MM.1S (cell line): Measurements from ENCODE around the gene PARVB.

Experiments used
- DNase-seq: peaks from one replicate; pipeline ENCODE4 v3.0.0-alpha.2; 2015
- H2AFZ ChIP-seq: fragments of 300-600 bp; sonication (generic); 2 replicates; pipeline ENCODE4 v1.6.0; 2016; ENCODE audit warnings: antibody characterized with exemption, low read length
- H3F3A ChIP-seq: fragments of 300-600 bp; sonication (generic); 2 replicates; pipeline ENCODE4 v1.6.1; 2016; ENCODE audit warnings: mild to moderate bottlenecking, antibody characterized with exemption, low read length, moderate library complexity, mixed read lengths; ENCODE audit not compliant: insufficient read depth
- H3K27ac ChIP-seq: fragments of 300-600 bp; sonication (generic); 2 replicates; pipeline ENCODE4 v1.5.1; 2016; ENCODE audit warnings: mild to moderate bottlenecking, low read length
- H3K27me3 ChIP-seq: fragments of 300-600 bp; sonication (generic); replicated peaks from 2 replicates; pipeline ENCODE4 v1.6.0; 2016; ENCODE audit warnings: low read length; ENCODE audit not compliant: insufficient read depth
- H3K36me3 ChIP-seq: fragments of 300-600 bp; sonication (generic); replicated peaks from 2 replicates; pipeline ENCODE4 v1.6.1; 2016; ENCODE audit warnings: mild to moderate bottlenecking, low read length, mixed read lengths; ENCODE audit not compliant: insufficient read depth
- H3K4me1 ChIP-seq: fragments of 300-600 bp; sonication (generic); 2 replicates; pipeline ENCODE4 v1.6.1; 2016; ENCODE audit warnings: low read length, mixed read lengths
- H3K4me2 ChIP-seq: fragments of 300-600 bp; sonication (generic); 2 replicates; pipeline ENCODE4 v1.6.0; 2016; ENCODE audit warnings: low read depth, low read length
- H3K4me3 ChIP-seq: fragments of 300-600 bp; sonication (generic); 2 replicates; pipeline ENCODE4 v1.5.1; 2016; ENCODE audit warnings: low read length, mixed read lengths
- H3K79me2 ChIP-seq: fragments of 300-600 bp; sonication (generic); 2 replicates; pipeline ENCODE4 v1.6.1; 2016; ENCODE audit warnings: mixed run types, low read length, mixed read lengths
- H3K9ac ChIP-seq: fragments of 300-600 bp; sonication (generic); 2 replicates; pipeline ENCODE4 v1.6.1; 2016; ENCODE audit warnings: low read length, mixed read lengths
- H3K9me2 ChIP-seq: fragments of 300-600 bp; sonication (generic); replicated peaks from 2 replicates; pipeline ENCODE4 v1.6.1; 2016; ENCODE audit warnings: mild to moderate bottlenecking, low read length, mixed read lengths; ENCODE audit not compliant: insufficient read depth
- H3K9me3 ChIP-seq: fragments of 300-600 bp; sonication (generic); replicated peaks from 2 replicates; pipeline ENCODE4 v1.6.1; 2016; ENCODE audit warnings: mild to moderate bottlenecking, low read length, mixed read lengths; ENCODE audit not compliant: insufficient read depth
- H4K20me1 ChIP-seq: fragments of 300-600 bp; sonication (generic); 2 replicates; pipeline ENCODE4 v1.6.1; 2016; ENCODE audit warnings: mild to moderate bottlenecking, low read length, moderate library complexity, mixed read lengths; ENCODE audit not compliant: insufficient read depth
- EZH2 ChIP-seq: fragments of 300-600 bp; sonication (generic); optimal IDR thresholded peaks from 2 replicates; pipeline ENCODE3; 2017; ENCODE audit warnings: low read depth, mild to moderate bottlenecking, antibody characterized with exemption, low read length, mixed read lengths
- EZH2phosphoT487 ChIP-seq: fragments of 300-600 bp; sonication (generic); IDR thresholded peaks from 2 replicates; pipeline ENCODE4 v1.6.1; 2018; ENCODE audit warnings: antibody characterized with exemption, low read length
- TF ChIP-seq, protein P1 (sequence below): fragments of 300-600 bp; sonication (generic); IDR thresholded peaks from 2 replicates; pipeline ENCODE4 v1.5.1; 2016; ENCODE audit warnings: antibody characterized with exemption, low read length, mixed read lengths

The PARVB gene

DNA sequence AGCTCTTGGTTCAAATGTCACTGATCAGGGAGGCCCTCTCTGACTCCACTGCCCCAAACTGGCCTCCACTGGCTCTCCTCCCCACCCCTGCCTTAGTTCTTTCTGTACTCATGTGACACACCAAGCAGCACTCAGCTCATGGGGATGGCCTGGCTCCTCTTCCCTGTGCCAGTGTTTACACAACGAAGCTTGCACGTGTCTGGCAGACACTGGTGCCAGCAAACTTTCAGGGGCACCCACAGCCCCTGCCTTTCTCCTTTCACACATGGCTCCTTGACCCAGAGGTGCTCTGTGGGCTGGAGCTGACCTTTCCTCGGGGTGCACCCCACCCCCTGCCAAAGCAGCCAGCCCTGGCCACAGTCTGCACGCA lies 119.0 kb downstream of the PARVB start:
- H3K9me3 ChIP-seq = no peaks in the 10 kb centered on the region
- no peaks in the 10 kb centered on the region for H3K79me2 ChIP-seq
- no peak overlapping the region for H3K4me2 ChIP-seq
- no peak overlapping the region for H3K27ac ChIP-seq
- no peak for DNase-seq
- H3K27me3 ChIP-seq = no peaks in the 10 kb centered on the region
- no peak overlapping the region for H3K4me3 ChIP-seq
- no peaks in the 10 kb centered on the region for H3K36me3 ChIP-seq
- no peaks in the 10 kb centered on the region for H4K20me1 ChIP-seq
- H3K9me2 ChIP-seq = no peaks in the 10 kb centered on the region
- no peak overlapping the region for H3K9ac ChIP-seq
- H2AFZ ChIP-seq = no peak overlapping the region
- no peaks in the 10 kb centered on the region for H3F3A ChIP-seq
- TF ChIP-seq, protein P1, sequence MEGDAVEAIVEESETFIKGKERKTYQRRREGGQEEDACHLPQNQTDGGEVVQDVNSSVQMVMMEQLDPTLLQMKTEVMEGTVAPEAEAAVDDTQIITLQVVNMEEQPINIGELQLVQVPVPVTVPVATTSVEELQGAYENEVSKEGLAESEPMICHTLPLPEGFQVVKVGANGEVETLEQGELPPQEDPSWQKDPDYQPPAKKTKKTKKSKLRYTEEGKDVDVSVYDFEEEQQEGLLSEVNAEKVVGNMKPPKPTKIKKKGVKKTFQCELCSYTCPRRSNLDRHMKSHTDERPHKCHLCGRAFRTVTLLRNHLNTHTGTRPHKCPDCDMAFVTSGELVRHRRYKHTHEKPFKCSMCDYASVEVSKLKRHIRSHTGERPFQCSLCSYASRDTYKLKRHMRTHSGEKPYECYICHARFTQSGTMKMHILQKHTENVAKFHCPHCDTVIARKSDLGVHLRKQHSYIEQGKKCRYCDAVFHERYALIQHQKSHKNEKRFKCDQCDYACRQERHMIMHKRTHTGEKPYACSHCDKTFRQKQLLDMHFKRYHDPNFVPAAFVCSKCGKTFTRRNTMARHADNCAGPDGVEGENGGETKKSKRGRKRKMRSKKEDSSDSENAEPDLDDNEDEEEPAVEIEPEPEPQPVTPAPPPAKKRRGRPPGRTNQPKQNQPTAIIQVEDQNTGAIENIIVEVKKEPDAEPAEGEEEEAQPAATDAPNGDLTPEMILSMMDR = no peak
- TF ChIP-seq EZH2phosphoT487 = no peak
- TF ChIP-seq EZH2 = no peak
- H3K4me1 ChIP-seq = no peaks in the 10 kb centered on the region

GRCh38 chr22:44143579-44143978 lies 119.5 kb downstream of the PARVB start:
- no peak for TF ChIP-seq EZH2phosphoT487
- TF ChIP-seq, protein P1 = no peak
- TF ChIP-seq EZH2 = no peak
- no peaks in the 10 kb centered on the region for H3K4me1 ChIP-seq
- DNase-seq = no peak

DNA sequence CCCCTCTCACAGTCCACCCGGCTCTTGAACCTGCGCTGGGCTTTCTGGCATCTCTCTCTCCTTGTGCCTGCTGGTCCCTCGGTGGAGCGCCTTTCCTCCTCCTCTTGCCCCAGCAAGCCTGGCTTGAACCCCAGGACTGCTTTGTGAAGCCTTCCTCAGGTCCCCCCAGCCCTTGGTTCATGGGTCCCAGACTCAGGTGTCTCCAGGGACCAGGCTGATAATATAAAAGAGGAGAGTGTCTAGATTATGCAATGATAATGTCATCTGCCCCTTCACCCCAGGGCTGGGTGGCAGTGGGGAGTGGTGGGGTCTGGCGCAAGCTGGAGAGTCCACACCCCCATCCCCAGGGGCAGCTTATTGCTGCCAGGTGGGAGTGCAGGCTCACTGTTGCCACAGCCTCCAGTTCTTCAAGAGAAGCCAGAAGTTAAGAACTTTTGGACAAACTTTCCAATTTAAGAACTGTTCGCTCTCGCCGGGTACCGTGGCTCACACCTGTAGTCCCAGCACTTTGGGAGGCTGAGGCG lies 120.0 kb downstream of the PARVB start:
- Histone ChIP-seq H3K4me3 (no peak overlapping the region), H3K27ac (no peak overlapping the region), H2AFZ (no peak overlapping the region), H3K79me2 (no peaks in the 10 kb centered on the region), H3K4me1 (no peaks in the 10 kb centered on the region), H3K9me2 (no peaks in the 10 kb centered on the region), H3K9ac (no peak overlapping the region), H3K36me3 (no peaks in the 10 kb centered on the region), H3K27me3 (no peaks in the 10 kb centered on the region), H3F3A (no peaks in the 10 kb centered on the region), H3K9me3 (no peaks in the 10 kb centered on the region), H4K20me1 (no peaks in the 10 kb centered on the region), H3K4me2 (no peak overlapping the region)
- DNase-seq = no peak
- TF ChIP-seq, protein P1 = no peak
- TF ChIP-seq EZH2 (no peak), EZH2phosphoT487 (no peak)

More at GRCh38 chr22:44143579-44143978, 119.5 kb downstream of the PARVB start:
- Histone ChIP-seq H3K9me2 (no peaks in the 10 kb centered on the region), H4K20me1 (no peaks in the 10 kb centered on the region), H3K27ac (no peak overlapping the region), H3K79me2 (no peaks in the 10 kb centered on the region), H3K4me3 (no peak overlapping the region), H3K36me3 (no peaks in the 10 kb centered on the region), H3K9me3 (no peaks in the 10 kb centered on the region), H3K27me3 (no peaks in the 10 kb centered on the region), H3K4me2 (no peak overlapping the region), H3K9ac (no peak overlapping the region), H3F3A (no peaks in the 10 kb centered on the region), H2AFZ (no peak overlapping the region)
